Measurements from ENCODE around the gene RIOX2.

The RIOX2 gene

GRCh38 chr3:97901313-97902248 lies 70.7 kb downstream of the RIOX2 start:
- DNase-seq, result no peak

GRCh38 chr3:97899331-97899730 lies 72.9 kb downstream of the RIOX2 start:
- DNase-seq, result no peak

GRCh38 chr3:97896547-97896946 lies 75.7 kb downstream of the RIOX2 start:
- no peak for DNase-seq

- DNase-seq, result no peak
Observed at GRCh38 chr3:97896129-97896528, 76.1 kb downstream of the RIOX2 start.

GRCh38 chr3:97895216-97895615 lies 77.0 kb downstream of the RIOX2 start:
- no peak for DNase-seq

GRCh38 chr3:97892852-97893251 lies 79.4 kb downstream of the RIOX2 start:
- DNase-seq, result no peak
